ENCODE measurements around the gene PCNX2.

The PCNX2 gene

DNA sequence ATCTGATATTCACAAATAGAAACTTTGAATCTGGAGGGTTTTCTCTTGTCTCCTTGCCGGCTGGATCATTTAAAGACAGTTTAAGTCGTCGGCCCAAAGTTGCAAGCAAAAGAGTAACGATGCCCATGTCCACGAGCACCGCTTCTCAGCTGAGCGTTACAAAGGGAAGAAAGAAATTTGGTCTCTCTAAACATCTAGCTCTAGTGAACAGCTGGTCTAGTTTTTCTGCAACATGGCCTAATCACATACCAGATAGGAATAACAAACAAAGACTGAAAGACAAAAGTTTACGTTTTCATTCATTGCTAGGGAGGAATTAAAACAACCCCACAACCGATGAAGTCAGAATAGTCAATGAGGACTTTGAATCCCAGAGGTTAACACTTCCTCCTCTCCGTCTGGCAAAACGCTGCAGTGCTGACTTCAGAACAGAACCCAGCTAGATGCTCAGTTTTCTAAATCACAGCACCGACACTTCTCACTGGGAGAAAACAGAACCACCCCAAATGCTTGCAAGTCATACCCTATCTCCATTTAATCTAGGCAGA lies 275.7 kb downstream of the PCNX2 start:
- H4K91ac ChIP-seq (ENCODE audit: low read depth, low read length), result no peak overlapping the region
- no peak overlapping the region for H3K23ac ChIP-seq (ENCODE audit: low read length)
- no peaks in the 10 kb centered on the region for H3K9me3 ChIP-seq (ENCODE audit: insufficient read depth, low read depth, low read length)
- no peak overlapping the region for H2BK12ac ChIP-seq (ENCODE audit: low read length)
- H3K4ac ChIP-seq (ENCODE audit: low read depth, low read length), result no peak overlapping the region
- no peak overlapping the region for H3K14ac ChIP-seq (ENCODE audit: low read length)
- H3K27ac ChIP-seq (ENCODE audit: low read depth, low read length), result no peak overlapping the region
- H3K4me2 ChIP-seq (ENCODE audit: low read length), result no peak overlapping the region
- H3K18ac ChIP-seq (ENCODE audit: low read length), result no peak overlapping the region
- no peak for DNase-seq
- no peaks in the 10 kb centered on the region for H3K79me2 ChIP-seq (ENCODE audit: control insufficient read depth, insufficient read depth, low read length, poor library complexity)
- H3K9ac ChIP-seq (ENCODE audit: low read length), result no peak overlapping the region
- no peak overlapping the region for H3K4me3 ChIP-seq (ENCODE audit: low read depth, low read length)
- no peak overlapping the region for H2AK5ac ChIP-seq (ENCODE audit: low read length)
- no peaks in the 10 kb centered on the region for H3K27me3 ChIP-seq (ENCODE audit: insufficient read depth, low read length)
- H2BK120ac ChIP-seq (ENCODE audit: insufficient read depth, low read length, poor library complexity), result no peak overlapping the region
- H2BK5ac ChIP-seq (ENCODE audit: low read depth, low read length, poor library complexity), result no peak overlapping the region
- no peaks in the 10 kb centered on the region for H3K36me3 ChIP-seq (ENCODE audit: control insufficient read depth in 1 of 2, insufficient read depth in 2 of 2, low read length in 2 of 2)
- no peak overlapping the region for H4K8ac ChIP-seq (ENCODE audit: low read depth, low read length)
- H3K79me1 ChIP-seq (ENCODE audit: low read length), result peaks cover 2% of the 10 kb centered on the region
- no CpG with 5 or more reads among the region's 12 CpGs for WGBS (ENCODE audit: extremely low coverage, insufficient coverage, insufficient read length)
- no peak overlapping the region for H2AFZ ChIP-seq (ENCODE audit: insufficient read depth, low read length, poor library complexity)
- H3K4me1 ChIP-seq (ENCODE audit: control insufficient read depth in 1 of 2, insufficient read depth in 2 of 2, low read length in 2 of 2), result no peaks in the 10 kb centered on the region
- no peak overlapping the region for H4K12ac ChIP-seq (ENCODE audit: low read depth, low read length)

DNA sequence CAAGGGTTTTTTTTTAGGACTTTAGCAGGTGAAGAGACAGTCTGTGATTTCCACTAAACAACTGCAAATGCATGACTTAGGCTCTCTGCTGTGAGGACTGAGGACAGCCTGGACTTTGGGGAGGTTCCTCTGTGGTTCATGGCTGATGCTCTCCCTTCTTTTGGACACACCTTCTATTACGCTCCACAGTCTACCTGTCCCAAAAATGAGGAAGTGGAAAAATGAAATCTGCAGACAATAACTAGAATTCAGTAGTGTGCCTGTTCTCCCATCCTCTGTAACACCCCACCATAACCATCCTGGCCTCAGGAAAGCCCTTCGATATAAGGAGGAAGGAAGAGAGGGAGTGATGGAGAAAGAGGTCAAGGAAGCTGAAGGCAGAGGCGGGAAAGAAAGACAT lies 276.4 kb downstream of the PCNX2 start:
- no peak overlapping the region for H3K4me2 ChIP-seq (ENCODE audit: low read length)
- no peak overlapping the region for H4K8ac ChIP-seq (ENCODE audit: low read depth, low read length)
- peaks cover 2% of the 10 kb centered on the region for H3K79me1 ChIP-seq (ENCODE audit: low read length)
- H3K9me3 ChIP-seq (ENCODE audit: insufficient read depth, low read depth, low read length), result no peaks in the 10 kb centered on the region
- no peak overlapping the region for H3K18ac ChIP-seq (ENCODE audit: low read length)
- WGBS (ENCODE audit: extremely low coverage, insufficient coverage, insufficient read length), result no CpG with 5 or more reads among the region's 3 CpGs
- H3K27ac ChIP-seq (ENCODE audit: low read depth, low read length), result no peak overlapping the region
- no peak overlapping the region for H3K4me3 ChIP-seq (ENCODE audit: low read depth, low read length)
- H3K79me2 ChIP-seq (ENCODE audit: control insufficient read depth, insufficient read depth, low read length, poor library complexity), result no peaks in the 10 kb centered on the region
- H3K4me1 ChIP-seq (ENCODE audit: control insufficient read depth in 1 of 2, insufficient read depth in 2 of 2, low read length in 2 of 2), result no peaks in the 10 kb centered on the region
- H2BK120ac ChIP-seq (ENCODE audit: insufficient read depth, low read length, poor library complexity), result no peak overlapping the region
- H2AK5ac ChIP-seq (ENCODE audit: low read length), result no peak overlapping the region
- H3K4ac ChIP-seq (ENCODE audit: low read depth, low read length), result no peak overlapping the region
- no peak overlapping the region for H3K14ac ChIP-seq (ENCODE audit: low read length)
- H3K27me3 ChIP-seq (ENCODE audit: insufficient read depth, low read length), result no peaks in the 10 kb centered on the region
- H3K23ac ChIP-seq (ENCODE audit: low read length), result no peak overlapping the region
- no peak overlapping the region for H2AFZ ChIP-seq (ENCODE audit: insufficient read depth, low read length, poor library complexity)
- H4K91ac ChIP-seq (ENCODE audit: low read depth, low read length), result no peak overlapping the region
- H2BK12ac ChIP-seq (ENCODE audit: low read length), result no peak overlapping the region
- H3K9ac ChIP-seq (ENCODE audit: low read length), result no peak overlapping the region
- H3K36me3 ChIP-seq (ENCODE audit: control insufficient read depth in 1 of 2, insufficient read depth in 2 of 2, low read length in 2 of 2), result no peaks in the 10 kb centered on the region
- no peak overlapping the region for H2BK5ac ChIP-seq (ENCODE audit: low read depth, low read length, poor library complexity)
- DNase-seq, result no peak
- no peak overlapping the region for H4K12ac ChIP-seq (ENCODE audit: low read depth, low read length)

DNA sequence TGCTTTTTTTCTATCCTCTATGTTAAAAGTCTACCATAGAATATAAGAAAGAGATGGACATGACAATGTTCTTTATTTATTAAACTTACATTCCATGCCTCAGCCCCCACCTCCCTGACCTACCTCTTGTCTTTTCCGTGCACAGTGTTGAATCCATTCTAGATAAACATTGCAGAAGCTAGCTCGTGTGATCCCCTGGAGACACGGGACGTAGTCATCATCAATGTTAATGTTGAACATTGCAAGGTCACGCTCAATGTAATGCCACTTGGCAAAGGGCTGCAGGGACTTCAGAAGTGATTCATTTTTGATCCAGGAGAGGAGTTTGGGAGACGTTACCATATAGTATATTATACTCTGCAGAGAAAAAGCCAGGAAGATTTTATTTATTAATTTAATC lies 278.7 kb downstream of the PCNX2 start:
- H2BK120ac ChIP-seq (ENCODE audit: insufficient read depth, low read length, poor library complexity), result no peak overlapping the region
- H2BK5ac ChIP-seq (ENCODE audit: low read depth, low read length, poor library complexity), result no peak overlapping the region
- H3K79me2 ChIP-seq (ENCODE audit: control insufficient read depth, insufficient read depth, low read length, poor library complexity), result no peaks in the 10 kb centered on the region
- no peak overlapping the region for H3K4me2 ChIP-seq (ENCODE audit: low read length)
- H3K27me3 ChIP-seq (ENCODE audit: insufficient read depth, low read length), result no peaks in the 10 kb centered on the region
- H3K4me3 ChIP-seq (ENCODE audit: low read depth, low read length), result no peak overlapping the region
- no peak overlapping the region for H2AK5ac ChIP-seq (ENCODE audit: low read length)
- no peak overlapping the region for H3K4ac ChIP-seq (ENCODE audit: low read depth, low read length)
- H3K36me3 ChIP-seq (ENCODE audit: control insufficient read depth in 1 of 2, insufficient read depth in 2 of 2, low read length in 2 of 2), result no peaks in the 10 kb centered on the region
- no peak overlapping the region for H3K9ac ChIP-seq (ENCODE audit: low read length)
- no peak overlapping the region for H3K23ac ChIP-seq (ENCODE audit: low read length)
- no peaks in the 10 kb centered on the region for H3K4me1 ChIP-seq (ENCODE audit: control insufficient read depth in 1 of 2, insufficient read depth in 2 of 2, low read length in 2 of 2)
- no peak overlapping the region for H4K8ac ChIP-seq (ENCODE audit: low read depth, low read length)
- no peak overlapping the region for H3K18ac ChIP-seq (ENCODE audit: low read length)
- no peak overlapping the region for H3K14ac ChIP-seq (ENCODE audit: low read length)
- H3K9me3 ChIP-seq (ENCODE audit: insufficient read depth, low read depth, low read length), result no peaks in the 10 kb centered on the region
- no peak overlapping the region for H3K27ac ChIP-seq (ENCODE audit: low read depth, low read length)
- no peak overlapping the region for H4K91ac ChIP-seq (ENCODE audit: low read depth, low read length)
- no peak overlapping the region for H4K12ac ChIP-seq (ENCODE audit: low read depth, low read length)
- H3K79me1 ChIP-seq (ENCODE audit: low read length), result no peaks in the 10 kb centered on the region
- DNase-seq, result no peak
- no CpG with 5 or more reads among the region's 6 CpGs for WGBS (ENCODE audit: extremely low coverage, insufficient coverage, insufficient read length)
- H2BK12ac ChIP-seq (ENCODE audit: low read length), result no peak overlapping the region
- H2AFZ ChIP-seq (ENCODE audit: insufficient read depth, low read length, poor library complexity), result no peak overlapping the region

- no peaks in the 10 kb centered on the region for H3K9me3 ChIP-seq (ENCODE audit: insufficient read depth, low read depth, low read length)
- no peak overlapping the region for H3K4ac ChIP-seq (ENCODE audit: low read depth, low read length)
- no peaks in the 10 kb centered on the region for H3K79me1 ChIP-seq (ENCODE audit: low read length)
- H3K4me1 ChIP-seq (ENCODE audit: control insufficient read depth in 1 of 2, insufficient read depth in 2 of 2, low read length in 2 of 2), result no peaks in the 10 kb centered on the region
- no CpG with 5 or more reads among the region's 2 CpGs for WGBS (ENCODE audit: extremely low coverage, insufficient coverage, insufficient read length)
- no peak overlapping the region for H3K4me3 ChIP-seq (ENCODE audit: low read depth, low read length)
- H3K4me2 ChIP-seq (ENCODE audit: low read length), result no peak overlapping the region
- H2BK5ac ChIP-seq (ENCODE audit: low read depth, low read length, poor library complexity), result no peak overlapping the region
- no peak overlapping the region for H3K14ac ChIP-seq (ENCODE audit: low read length)
- no peak overlapping the region for H2BK120ac ChIP-seq (ENCODE audit: insufficient read depth, low read length, poor library complexity)
- H4K12ac ChIP-seq (ENCODE audit: low read depth, low read length), result no peak overlapping the region
- no peak overlapping the region for H3K27ac ChIP-seq (ENCODE audit: low read depth, low read length)
- H3K23ac ChIP-seq (ENCODE audit: low read length), result no peak overlapping the region
- H3K79me2 ChIP-seq (ENCODE audit: control insufficient read depth, insufficient read depth, low read length, poor library complexity), result no peaks in the 10 kb centered on the region
- no peak overlapping the region for H3K9ac ChIP-seq (ENCODE audit: low read length)
- DNase-seq, result peak in 1 of 2 donors; percentile 4
- no peak overlapping the region for H4K91ac ChIP-seq (ENCODE audit: low read depth, low read length)
- no peak overlapping the region for H2BK12ac ChIP-seq (ENCODE audit: low read length)
- H3K36me3 ChIP-seq (ENCODE audit: control insufficient read depth in 1 of 2, insufficient read depth in 2 of 2, low read length in 2 of 2), result no peaks in the 10 kb centered on the region
- H2AK5ac ChIP-seq (ENCODE audit: low read length), result no peak overlapping the region
- H3K27me3 ChIP-seq (ENCODE audit: insufficient read depth, low read length), result no peaks in the 10 kb centered on the region
- H2AFZ ChIP-seq (ENCODE audit: insufficient read depth, low read length, poor library complexity), result no peak overlapping the region
- H4K8ac ChIP-seq (ENCODE audit: low read depth, low read length), result no peak overlapping the region
- H3K18ac ChIP-seq (ENCODE audit: low read length), result no peak overlapping the region
Measured at GRCh38 chr1:233015965-233016364, 279.6 kb downstream of the PCNX2 start.
